HG02885 (cell line): ENCODE measurements around the gene CYP27C1.

Experiments used
- ATAC-seq: cut with Tn5 transposase; IDR thresholded peaks from one replicate; pipeline ENCODE4 v1.9.1; 2021; ENCODE audit warnings: mild to moderate bottlenecking; ENCODE audit not compliant: unreplicated experiment, poor library complexity

Gene CYP27C1

GRCh38 chr2:127134833-127135830 lies 85.0 kb downstream of the CYP27C1 start:
- ATAC-seq = peak; percentile 49

- ATAC-seq = no peak
Observed at GRCh38 chr2:127134235-127134634, 85.9 kb downstream of the CYP27C1 start.
